Globus pallidus (tissue), 1 donor: Measurements from ENCODE around the gene DOHH.
A peak's percentile ranks its signal among the peaks of the same experiment; 100 is the strongest.

Experiments
- DNase-seq: peaks from one replicate; pipeline ENCODE4 v3.0.0-alpha.2; 2015; ENCODE audit warnings: low spot score

Gene DOHH

GRCh38 chr19:3500429-3501101 is at the start of gene DOHH:
Gene DOHH (minus strand): TSS chr19:3500674. CDS start chr19:3496814, 3,860 bp downstream.
- peak; percentile 96 for DNase-seq

- DNase-seq = no peak
Measured at GRCh38 chr19:3549816-3550215, 49.3 kb upstream of the DOHH start.

GRCh38 chr19:3548606-3549005 is 48.1 kb upstream of the DOHH start:
- DNase-seq = no peak

GRCh38 chr19:3547767-3548282 is 47.4 kb upstream of the DOHH start:
- DNase-seq = no peak

- no peak for DNase-seq
Measured at GRCh38 chr19:3547301-3547731, 46.8 kb upstream of the DOHH start.

GRCh38 chr19:3546119-3546518 is 45.6 kb upstream of the DOHH start:
- DNase-seq = no peak

- DNase-seq = no peak
Measured at GRCh38 chr19:3545669-3546034, 45.2 kb upstream of the DOHH start.

- peak; percentile 90 for DNase-seq
Measured at GRCh38 chr19:3544742-3545668, 44.5 kb upstream of the DOHH start.

- DNase-seq = no peak
Measured at GRCh38 chr19:3544058-3544376, 43.5 kb upstream of the DOHH start.

- peak; percentile 82 for DNase-seq
Measured at GRCh38 chr19:3543150-3544057, 42.9 kb upstream of the DOHH start.

GRCh38 chr19:3539756-3540118 is 39.3 kb upstream of the DOHH start:
- no peak for DNase-seq

- DNase-seq = peak; percentile 52
Measured at GRCh38 chr19:3538965-3539755, 38.7 kb upstream of the DOHH start, which contains the start of gene TEKTIP1. Gene TEKTIP1 (plus strand): TSS chr19:3539174. CDS start chr19:3539178, 4 bp downstream.

GRCh38 chr19:3538258-3538929 is 37.9 kb upstream of the DOHH start:
- no peak for DNase-seq

GRCh38 chr19:3537438-3538240 is 37.2 kb upstream of the DOHH start:
- no peak for DNase-seq

- no peak for DNase-seq
Measured at GRCh38 chr19:3537101-3537437, 36.6 kb upstream of the DOHH start.

- peak; percentile 86 for DNase-seq
Measured at GRCh38 chr19:3536429-3537100, 36.1 kb upstream of the DOHH start.

- DNase-seq = no peak
Measured at GRCh38 chr19:3535981-3536380, 35.5 kb upstream of the DOHH start.

- DNase-seq = no peak
Measured at GRCh38 chr19:3535563-3535965, 35.1 kb upstream of the DOHH start.

- no peak for DNase-seq
Measured at GRCh38 chr19:3535235-3535535, 34.7 kb upstream of the DOHH start.
